RWPE1 (cell line): ENCODE measurements around the gene CHEK1.

Experiments used
- CTCF ChIA-PET: fragments of 350-600 bp; sonication (Branson Sonifier 250); formaldehyde crosslinking; extraction: SDS; loops from one replicate; lab custom pipeline; 2021; lab: Yijun Ruan, JAX
- POLR2A ChIA-PET: fragments of 400-600 bp; formaldehyde crosslinking; extraction: SDS; loops from one replicate; lab custom pipeline; 2020; ENCODE audit warnings: antibody characterized with exemption; ENCODE audit not compliant: low non-redundant PET; lab: Yijun Ruan, JAX
- DNase-seq: peaks from one replicate; pipeline ENCODE4 v3.0.0; 2012; ENCODE audit warnings: low spot score
- H3K27ac ChIP-seq: fragments of 450-650 bp; 2 replicates; pipeline ENCODE4 v1.5.1; 2017
- TF ChIP-seq, protein P1 (sequence below): fragments of 450-650 bp; conservative IDR thresholded peaks from 2 replicates; pipeline ENCODE4 v1.5.1; 2017; ENCODE audit warnings: low read depth, mild to moderate bottlenecking

Gene CHEK1

DNA sequence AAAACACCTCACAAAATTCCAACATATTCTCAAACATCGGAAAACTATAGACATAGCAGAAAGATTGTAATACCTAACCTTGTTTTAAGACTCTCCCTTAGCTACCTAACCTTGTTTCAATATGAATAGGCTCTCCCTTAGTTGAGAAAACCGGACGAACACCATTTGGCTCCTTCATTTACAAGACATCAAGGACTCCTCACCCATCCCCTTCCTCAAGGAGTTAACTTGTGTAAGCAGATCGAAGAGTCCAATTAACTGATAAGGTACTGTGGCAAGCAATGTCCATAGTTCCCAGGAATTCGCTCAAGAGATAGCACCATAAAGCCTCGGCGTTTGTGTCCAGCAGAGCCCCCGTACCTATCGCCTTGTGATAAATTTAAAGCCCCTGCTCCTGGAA is 60.3 kb downstream of the CHEK1 start:
- TF ChIP-seq, protein P1, sequence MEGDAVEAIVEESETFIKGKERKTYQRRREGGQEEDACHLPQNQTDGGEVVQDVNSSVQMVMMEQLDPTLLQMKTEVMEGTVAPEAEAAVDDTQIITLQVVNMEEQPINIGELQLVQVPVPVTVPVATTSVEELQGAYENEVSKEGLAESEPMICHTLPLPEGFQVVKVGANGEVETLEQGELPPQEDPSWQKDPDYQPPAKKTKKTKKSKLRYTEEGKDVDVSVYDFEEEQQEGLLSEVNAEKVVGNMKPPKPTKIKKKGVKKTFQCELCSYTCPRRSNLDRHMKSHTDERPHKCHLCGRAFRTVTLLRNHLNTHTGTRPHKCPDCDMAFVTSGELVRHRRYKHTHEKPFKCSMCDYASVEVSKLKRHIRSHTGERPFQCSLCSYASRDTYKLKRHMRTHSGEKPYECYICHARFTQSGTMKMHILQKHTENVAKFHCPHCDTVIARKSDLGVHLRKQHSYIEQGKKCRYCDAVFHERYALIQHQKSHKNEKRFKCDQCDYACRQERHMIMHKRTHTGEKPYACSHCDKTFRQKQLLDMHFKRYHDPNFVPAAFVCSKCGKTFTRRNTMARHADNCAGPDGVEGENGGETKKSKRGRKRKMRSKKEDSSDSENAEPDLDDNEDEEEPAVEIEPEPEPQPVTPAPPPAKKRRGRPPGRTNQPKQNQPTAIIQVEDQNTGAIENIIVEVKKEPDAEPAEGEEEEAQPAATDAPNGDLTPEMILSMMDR = no peak
- no peak for DNase-seq
- POLR2A ChIA-PET = interaction anchor here (0.7 kb wide), 1 partner anchor 171 kb away, joined by 4 read pairs; no protein-coding TSS in a partner anchor
- H3K27ac ChIP-seq = no peak overlapping the region
- CTCF ChIA-PET = no interaction called here

GRCh38 chr11:125688066-125688465 is 63.1 kb downstream of the CHEK1 start:
- no peak for DNase-seq
- CTCF ChIA-PET = interaction anchor here (0.6 kb wide), 1 partner anchor 1285 kb away, joined by 3 read pairs; no protein-coding TSS in a partner anchor

DNA sequence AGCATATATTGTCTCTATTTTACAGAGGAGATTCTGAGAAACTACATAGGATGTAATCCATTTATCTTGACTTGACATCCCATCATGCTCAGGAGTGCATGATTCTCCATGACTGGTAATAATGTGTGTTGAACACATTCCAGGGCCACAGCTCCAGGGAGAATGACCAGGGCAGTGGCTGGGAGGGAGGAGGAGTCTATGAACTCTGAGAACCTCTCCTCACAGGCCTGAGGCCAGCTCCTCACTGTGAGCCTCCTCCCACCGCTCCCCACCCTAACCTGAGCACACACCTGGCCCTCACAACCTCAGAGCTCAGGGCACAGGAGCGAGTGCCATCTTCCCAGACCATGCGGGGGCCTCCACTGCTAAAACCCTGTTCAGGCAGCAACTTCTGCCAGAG is 63.7 kb downstream of the CHEK1 start:
- CTCF ChIA-PET = interaction anchor here (0.6 kb wide), 3 partner anchors 382 to 1286 kb away, joined by 3 read pairs; no protein-coding TSS in a partner anchor
- no peak for DNase-seq
- no peak overlapping the region for H3K27ac ChIP-seq
- POLR2A ChIA-PET = no interaction called here
- TF ChIP-seq, protein P1 = no peak

More at GRCh38 chr11:125688066-125688465, 63.1 kb downstream of the CHEK1 start:
- POLR2A ChIA-PET = no interaction called here
- TF ChIP-seq, protein P1 = no peak
- H3K27ac ChIP-seq = no peak overlapping the region

- TF ChIP-seq, protein P1 = no peak
- no peak for DNase-seq
- no peak overlapping the region for H3K27ac ChIP-seq
- ChIA-PET POLR2A (no interaction called here), CTCF (interaction anchor here (0.6 kb wide), 1 partner anchor 883 kb away, joined by 3 read pairs; no protein-coding TSS in a partner anchor)
These were observed 64.4 kb downstream of the CHEK1 start for GRCh38 chr11:125689274-125689859.

DNA sequence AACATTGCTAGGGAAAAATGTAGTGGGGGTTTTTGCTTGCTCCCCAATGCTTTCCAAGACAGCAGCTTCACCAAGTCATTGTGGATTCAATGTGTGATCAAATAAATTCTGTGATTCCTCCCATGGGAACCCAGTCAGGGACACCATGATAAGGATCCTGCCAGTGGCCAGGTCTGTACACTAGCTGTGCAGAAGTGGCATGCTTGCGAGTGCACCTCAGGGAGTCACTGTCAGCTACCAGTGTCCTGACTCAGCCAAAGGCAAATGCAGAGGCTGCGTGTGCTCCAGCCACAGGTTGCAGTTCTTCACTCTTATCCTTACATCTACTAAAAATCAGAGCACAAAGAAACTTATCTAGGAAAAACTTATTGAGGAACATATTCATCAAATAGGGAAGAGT is 65.0 kb downstream of the CHEK1 start:
- POLR2A ChIA-PET = no interaction called here
- TF ChIP-seq, protein P1 = no peak
- CTCF ChIA-PET = no interaction called here
- DNase-seq = no peak
- no peak overlapping the region for H3K27ac ChIP-seq

DNA sequence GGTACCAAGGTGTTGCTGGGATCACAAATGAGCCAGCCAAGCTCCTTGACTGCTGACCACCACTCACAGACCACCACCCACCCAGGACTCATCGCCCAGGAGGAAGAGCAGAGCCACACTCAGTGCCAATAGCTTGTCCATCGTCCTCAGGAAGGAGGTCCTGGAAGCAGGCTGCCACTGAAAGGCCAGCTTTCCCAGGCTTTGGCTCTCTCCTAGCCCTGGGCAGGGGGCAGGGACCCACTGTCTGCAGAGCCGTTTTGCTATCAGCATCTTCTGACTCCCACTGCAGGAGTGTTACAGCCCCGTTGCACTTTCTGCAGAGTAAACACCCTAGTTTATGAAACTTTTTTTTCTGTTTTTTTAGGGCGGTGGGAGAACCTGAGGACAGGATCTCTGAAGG is 67.9 kb downstream of the CHEK1 start:
- no peak for DNase-seq
- TF ChIP-seq, protein P1 = no peak
- ChIA-PET POLR2A (no interaction called here), CTCF (no interaction called here)
- H3K27ac ChIP-seq = no peak overlapping the region
